H9 (cell line): ENCODE results near the gene NCCRP1. TPM values are rescaled to one million over a fixed set of nuclear protein-coding genes. Genes with fewer than 3 reads are reported as not detected.

Source experiments
- DNase-seq: peaks from one replicate; pipeline ENCODE4 v3.0.0-alpha.2; 2017
- H2AFZ ChIP-seq: one replicate; pipeline ENCODE4 v1.6.1; 2013; ENCODE audit warnings: mild to moderate bottlenecking, low read length, control low read depth, moderate library complexity
- H2AK5ac ChIP-seq: 2 replicates; pipeline ENCODE4 v1.6.1; 2013; ENCODE audit warnings: low read length, control low read depth, mixed read lengths; ENCODE audit not compliant: insufficient read length
- H2BK120ac ChIP-seq: one replicate; pipeline ENCODE4 v1.6.1; 2013; ENCODE audit warnings: low read depth, mild to moderate bottlenecking, low read length, control low read depth, inconsistent platforms; ENCODE audit not compliant: poor library complexity, severe bottlenecking
- H2BK12ac ChIP-seq: 2 replicates; pipeline ENCODE4 v1.6.1; 2013; ENCODE audit warnings: low read length, control low read depth, mixed read lengths, low read depth; ENCODE audit not compliant: insufficient read length
- H2BK15ac ChIP-seq: 2 replicates; pipeline ENCODE4 v1.6.1; 2013; ENCODE audit warnings: low read depth, low read length, control low read depth
- H2BK20ac ChIP-seq: one replicate; pipeline ENCODE4 v1.6.1; 2013; ENCODE audit warnings: low read depth, mild to moderate bottlenecking, low read length, control low read depth, inconsistent platforms; ENCODE audit not compliant: poor library complexity, severe bottlenecking
- H2BK5ac ChIP-seq: 2 replicates; pipeline ENCODE4 v1.6.1; 2013; ENCODE audit warnings: low read length, control low read depth, mixed read lengths; ENCODE audit not compliant: insufficient read length
- H3K14ac ChIP-seq: 2 replicates; pipeline ENCODE4 v1.6.1; 2013; ENCODE audit warnings: low read length, control low read depth; ENCODE audit not compliant: insufficient read depth
- H3K18ac ChIP-seq: 2 replicates; pipeline ENCODE4 v1.6.1; 2013; ENCODE audit warnings: low read depth, mild to moderate bottlenecking, mixed read lengths, low read length, control low read depth; ENCODE audit not compliant: insufficient read length
- H3K23ac ChIP-seq: 2 replicates; pipeline ENCODE4 v1.6.1; 2013; ENCODE audit warnings: low read length, control low read depth, mixed read lengths, low read depth; ENCODE audit not compliant: insufficient read length
- H3K23me2 ChIP-seq: 2 replicates; pipeline ENCODE4 v1.6.1; 2013; ENCODE audit warnings: low read depth, mild to moderate bottlenecking, mixed read lengths, low read length, control low read depth; ENCODE audit not compliant: insufficient read length, poor library complexity, severe bottlenecking
- H3K27ac ChIP-seq: 2 replicates; pipeline ENCODE4 v1.5.1; 2013; ENCODE audit warnings: low read length, control low read depth, mixed read lengths, low read depth; ENCODE audit not compliant: insufficient read length
- H3K27me3 ChIP-seq: 2 replicates; pipeline ENCODE4 v1.6.1; 2013; ENCODE audit warnings: low read length, control low read depth, inconsistent platforms; ENCODE audit not compliant: insufficient read depth
- H3K4ac ChIP-seq: 2 replicates; pipeline ENCODE4 v1.6.1; 2013; ENCODE audit warnings: low read depth, mild to moderate bottlenecking, control low read depth, inconsistent platforms, low read length, moderate library complexity
- H3K4me1 ChIP-seq: 2 replicates; pipeline ENCODE4 v1.6.1; 2013; ENCODE audit warnings: low read length, control low read depth, inconsistent platforms; ENCODE audit not compliant: insufficient read depth
- H3K4me2 ChIP-seq: 2 replicates; pipeline ENCODE4 v1.6.1; 2013; ENCODE audit warnings: low read length, control low read depth, mixed read lengths; ENCODE audit not compliant: insufficient read length, insufficient read depth
- H3K56ac ChIP-seq: 2 replicates; pipeline ENCODE4 v1.6.1; 2013; ENCODE audit warnings: low read depth, mild to moderate bottlenecking, mixed read lengths, low read length, control low read depth; ENCODE audit not compliant: insufficient read length
- H3K79me1 ChIP-seq: 2 replicates; pipeline ENCODE4 v1.6.1; 2013; ENCODE audit warnings: low read depth, mild to moderate bottlenecking, moderate library complexity, low read length, control low read depth, inconsistent platforms; ENCODE audit not compliant: insufficient read depth, poor library complexity, severe bottlenecking
- H3K79me2 ChIP-seq: 2 replicates; pipeline ENCODE4 v1.6.1; 2013; ENCODE audit warnings: low read length, control low read depth, inconsistent platforms; ENCODE audit not compliant: insufficient read depth
- H3K9ac ChIP-seq: 2 replicates; pipeline ENCODE4 v1.6.1; 2013; ENCODE audit warnings: low read length, control low read depth, mixed read lengths; ENCODE audit not compliant: insufficient read length; ENCODE audit errors: extremely low read depth
- H3K9me3 ChIP-seq: one replicate; pipeline ENCODE4 v1.6.1; 2013; ENCODE audit warnings: low read depth, low read length, inconsistent platforms; ENCODE audit not compliant: control insufficient read depth
- H3T11ph ChIP-seq: one replicate; pipeline ENCODE4 v1.6.1; 2013; ENCODE audit warnings: mild to moderate bottlenecking, low read length, control low read depth, inconsistent platforms
- H4K20me1 ChIP-seq: one replicate; pipeline ENCODE4 v1.6.1; 2013; ENCODE audit not compliant: control insufficient read depth, insufficient read length, insufficient read depth
- H4K5ac ChIP-seq: 2 replicates; pipeline ENCODE4 v1.6.1; 2013; ENCODE audit warnings: low read depth, mild to moderate bottlenecking, mixed read lengths, low read length, control low read depth; ENCODE audit not compliant: insufficient read length
- H4K8ac ChIP-seq: replicated peaks from 2 replicates; pipeline ENCODE4 v1.6.1; 2013; ENCODE audit warnings: low read length, control low read depth, mixed read lengths, low read depth; ENCODE audit not compliant: insufficient read length
- H4K91ac ChIP-seq: 2 replicates; pipeline ENCODE4 v1.6.1; 2013; ENCODE audit warnings: low read depth, mild to moderate bottlenecking, moderate library complexity, mixed read lengths, low read length, control low read depth; ENCODE audit not compliant: insufficient read length
- H3K27ac Mint-ChIP-seq, 3 experiments: 2 replicates in 2 of 3; 3 replicates in 1 of 3; pipeline ENCODE4 v1.8.0; 2020 to 2021; ENCODE audit warnings: mixed read lengths in 3 of 3, mild to moderate bottlenecking in 1 of 3, moderate library complexity in 1 of 3
- H3K27me3 Mint-ChIP-seq: 2 replicates; pipeline ENCODE4 v1.8.0; 2021; ENCODE audit warnings: low read depth, mild to moderate bottlenecking, moderate library complexity, mixed read lengths
- H3K36me3 Mint-ChIP-seq, 3 experiments: 2 replicates in 2 of 3; 3 replicates in 1 of 3; pipeline ENCODE4 v1.8.0; 2020 to 2021; ENCODE audit warnings: low read depth in 3 of 3, mixed read lengths in 3 of 3; ENCODE audit not compliant: insufficient read depth in 1 of 3
- H3K4me1 Mint-ChIP-seq, 2 experiments: 2 replicates each; pipeline ENCODE4 v1.8.0; 2020; ENCODE audit warnings: mixed read lengths in 2 of 2
- H3K4me3 Mint-ChIP-seq, 2 experiments: 2 replicates in 1 of 2; 3 replicates in 1 of 2; pipeline ENCODE4 v1.8.0; 2020 to 2021; ENCODE audit warnings: mild to moderate bottlenecking in 2 of 2, mixed read lengths in 2 of 2, moderate library complexity in 1 of 2
- H3K9me3 Mint-ChIP-seq, 2 experiments: 2 replicates in 1 of 2; 3 replicates in 1 of 2; pipeline ENCODE4 v1.8.0; 2020; ENCODE audit warnings: mild to moderate bottlenecking in 2 of 2, mixed read lengths in 2 of 2, moderate library complexity in 1 of 2
- CTCF ChIP-seq: fragments of 200-600 bp; sonication (generic); conservative IDR thresholded peaks from 3 replicates; pipeline ENCODE4 v1.8.0; 2021; ENCODE audit warnings: antibody characterized with exemption, mild to moderate bottlenecking
- WGBS: extraction: QIAGEN DNeasy Blood & Tissue Kit; methylation state at CpG from one replicate; pipeline ENCODE4 v1.1.7; 2013; ENCODE audit warnings: missing lambda C conversion rate, low lambda C conversion rate, mixed read lengths; ENCODE audit not compliant: insufficient read length; ENCODE audit errors: extremely low coverage; 5-methylcytosine and 5-hydroxymethylcytosine counted together
- total RNA-seq: library from RNA; stranded (reverse); gene quantifications from 2 replicates; pipeline ENCODE4 v1.2.1, GENCODE V29; 2021

Gene NCCRP1
- total RNA-seq, 1 experiment from 2014 or later = 1.9 TPM

GRCh38 chr19:39246951-39247669 is 50.3 kb downstream of the NCCRP1 start:
- H2BK120ac ChIP-seq = no peak overlapping the region
- no peak overlapping the region for H2BK12ac ChIP-seq
- WGBS = no CpG with 5 or more reads among the region's 42 CpGs
- Mint-ChIP-seq H3K27ac (no peak overlapping the region), H3K9me3 (no peaks in the 10 kb centered on the region), H3K4me1 (peaks cover 2 to 5% of the 10 kb centered on the region in 2 experiments; a peak in 2 of 4 replicates), H3K4me3 (peak overlapping the region; percentile 34 to 75), H3K36me3 (no peaks in the 10 kb centered on the region), H3K27me3 (peaks cover 83% of the 10 kb centered on the region)
- H2BK20ac ChIP-seq = no peak overlapping the region
- no peak overlapping the region for H2BK15ac ChIP-seq
- H4K5ac ChIP-seq = no peak overlapping the region
- peaks cover 35% of the 10 kb centered on the region; the same call in 1 of the 2 replicates for H3K27me3 ChIP-seq
- H3K18ac ChIP-seq = no peak overlapping the region
- H2AFZ ChIP-seq = no peak overlapping the region
- TF ChIP-seq CTCF = no peak
- no peak overlapping the region for H4K91ac ChIP-seq
- no peak overlapping the region for H3K23ac ChIP-seq
- H3T11ph ChIP-seq = no peak overlapping the region
- no peak overlapping the region for H3K27ac ChIP-seq
- H3K9ac ChIP-seq = no peak overlapping the region
- no peak overlapping the region for H2BK5ac ChIP-seq
- H3K4ac ChIP-seq = no peak overlapping the region
- no peaks in the 10 kb centered on the region for H3K9me3 ChIP-seq
- H3K79me1 ChIP-seq = no peaks in the 10 kb centered on the region
- H3K79me2 ChIP-seq = no peaks in the 10 kb centered on the region
- H3K4me2 ChIP-seq = peak overlapping the region; percentile 23
- no peaks in the 10 kb centered on the region for H3K4me1 ChIP-seq
- peaks cover 9% of the 10 kb centered on the region for H3K23me2 ChIP-seq
- H3K14ac ChIP-seq = no peak overlapping the region; the same call in 1 of the 2 replicates
- no peak overlapping the region for H4K8ac ChIP-seq
- H4K20me1 ChIP-seq = no peaks in the 10 kb centered on the region
- no peak overlapping the region for H3K56ac ChIP-seq
- peak; percentile 86 for DNase-seq
- H2AK5ac ChIP-seq = no peak overlapping the region
